GM21576 (cell line): ENCODE measurements around the gene L3MBTL4.
"Not testable (repeated sequence)": the region's sequence is repeated elsewhere in the genome, so short reads cannot be mapped to it uniquely, and the experiment has no call there.

Source experiments
- ATAC-seq: cut with Tn5 transposase; IDR thresholded peaks from one replicate; pipeline ENCODE4 v1.9.1; 2021; ENCODE audit warnings: mild to moderate bottlenecking, moderate library complexity; ENCODE audit not compliant: unreplicated experiment

L3MBTL4 gene

DNA sequence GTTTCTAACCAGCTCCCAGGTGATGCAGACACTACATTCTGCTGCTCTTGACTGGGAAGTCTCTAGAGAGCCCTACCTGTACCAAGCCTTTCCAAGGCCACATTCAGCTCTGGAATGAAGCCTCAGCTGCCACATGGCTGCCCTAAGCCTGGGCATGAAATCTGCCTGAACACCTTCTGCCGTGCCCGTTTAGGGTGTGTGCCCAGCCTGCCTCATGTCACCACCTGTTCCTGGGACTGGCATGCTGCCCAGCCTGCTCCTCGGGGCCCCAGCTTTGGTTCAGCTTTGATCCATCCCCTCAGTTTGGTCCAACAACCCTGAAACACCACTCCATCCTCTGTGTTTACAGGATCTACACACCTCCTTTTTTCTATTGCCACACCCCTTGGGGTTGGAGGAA is 210.9 kb downstream of the L3MBTL4 start:
- ATAC-seq, result no peak

DNA sequence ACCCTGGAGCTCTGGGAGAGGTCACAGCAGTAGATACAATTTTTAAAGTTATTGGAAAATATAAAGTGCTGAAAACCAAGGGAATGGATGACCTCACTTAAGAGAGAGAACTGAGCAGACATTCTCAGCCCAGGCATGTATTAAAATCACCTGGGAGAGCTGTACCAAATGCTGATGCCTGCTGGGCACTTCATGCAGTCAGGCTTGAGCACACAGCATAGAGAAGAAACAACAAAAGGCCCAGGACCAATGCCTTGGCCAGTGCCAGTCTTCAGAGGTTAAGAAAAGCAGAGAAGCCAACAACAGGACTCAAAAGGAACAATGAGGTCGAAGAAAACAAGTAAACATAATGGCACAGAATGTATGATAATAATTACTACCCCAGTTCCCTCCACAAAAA is 211.8 kb downstream of the L3MBTL4 start:
- no peak for ATAC-seq

DNA sequence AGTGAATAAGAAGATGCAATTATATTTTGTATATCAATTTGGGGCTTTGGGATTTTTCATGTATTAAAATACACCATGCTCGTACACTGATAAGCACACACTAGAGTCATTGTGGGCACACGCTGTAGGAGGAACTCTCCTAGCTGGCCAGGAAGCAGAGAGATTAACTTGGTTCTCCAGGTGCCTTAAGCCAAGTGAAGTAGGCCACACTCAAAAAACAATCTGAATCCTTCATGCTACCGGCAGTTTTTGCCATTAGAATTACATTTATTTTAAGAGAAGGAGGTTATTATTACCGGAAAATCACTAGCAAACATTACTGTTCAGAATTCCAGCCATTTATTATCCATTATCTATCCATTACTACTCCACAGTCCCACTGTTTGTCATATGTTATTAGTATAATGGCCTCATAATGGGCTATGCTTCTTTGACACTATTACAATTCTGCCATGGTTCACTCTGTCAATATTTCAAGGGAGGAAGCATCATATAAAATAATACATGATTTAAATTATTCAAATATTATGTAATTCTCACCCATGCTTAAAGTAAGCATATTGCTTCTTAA is 214.4 kb downstream of the L3MBTL4 start:
- ATAC-seq, result no peak

DNA sequence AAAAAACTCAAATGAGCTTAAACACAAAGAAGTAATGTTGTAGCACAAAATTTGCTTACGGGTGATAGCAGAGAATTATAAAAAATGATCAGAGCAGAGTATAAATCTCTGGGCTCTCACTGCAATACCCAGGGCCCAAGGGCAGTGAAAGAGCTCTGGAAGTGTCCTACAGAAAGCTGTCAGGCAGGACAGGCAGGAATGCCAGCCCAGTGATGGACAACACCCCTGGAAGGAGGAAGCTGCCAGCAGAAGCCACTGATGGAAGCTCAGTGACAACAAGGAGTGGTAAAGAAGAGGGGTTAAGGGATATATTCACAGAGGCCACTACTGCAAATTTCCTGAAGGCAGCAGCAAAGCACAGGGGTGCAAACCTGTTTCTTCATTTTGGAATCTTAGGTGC is 214.9 kb downstream of the L3MBTL4 start:
- ATAC-seq, result no peak

DNA sequence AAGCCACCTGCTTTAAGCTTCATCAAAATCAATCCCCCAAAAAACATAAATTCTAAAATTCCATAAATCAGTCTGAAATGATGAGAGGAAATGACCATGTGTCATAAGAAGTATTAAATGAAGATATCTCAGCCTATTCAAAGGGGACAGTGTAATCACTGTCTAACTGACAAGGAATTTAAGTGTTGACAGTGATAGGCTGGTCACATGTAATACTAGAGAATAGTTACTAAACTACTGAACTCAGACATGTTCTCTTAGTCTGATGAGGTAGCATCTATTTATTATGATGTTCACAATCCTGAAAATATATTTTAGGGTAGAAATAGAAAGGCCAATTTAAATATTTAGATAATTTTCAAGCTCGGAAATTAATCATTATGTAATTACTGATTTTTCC is 216.1 kb downstream of the L3MBTL4 start:
- no peak for ATAC-seq

DNA sequence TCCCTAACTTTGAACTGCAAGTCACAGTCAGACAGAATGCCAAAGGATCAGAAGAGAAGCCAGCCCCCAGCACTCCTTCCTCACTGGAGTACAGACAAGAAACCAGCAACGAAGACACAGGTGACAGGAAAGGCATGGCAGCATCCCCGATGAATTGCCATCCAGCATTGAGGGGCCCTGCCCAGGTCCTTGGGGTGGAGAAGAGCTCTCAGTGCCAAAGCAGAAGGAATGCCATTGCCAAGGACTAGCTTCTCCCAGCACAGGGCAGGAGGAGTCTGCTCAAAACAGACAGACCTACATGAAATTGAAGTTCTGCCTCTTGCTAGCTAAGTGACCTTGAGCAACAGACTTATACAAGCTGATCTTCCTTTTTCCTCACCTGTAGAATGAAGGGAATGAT is 220.1 kb downstream of the L3MBTL4 start:
- no peak for ATAC-seq

DNA sequence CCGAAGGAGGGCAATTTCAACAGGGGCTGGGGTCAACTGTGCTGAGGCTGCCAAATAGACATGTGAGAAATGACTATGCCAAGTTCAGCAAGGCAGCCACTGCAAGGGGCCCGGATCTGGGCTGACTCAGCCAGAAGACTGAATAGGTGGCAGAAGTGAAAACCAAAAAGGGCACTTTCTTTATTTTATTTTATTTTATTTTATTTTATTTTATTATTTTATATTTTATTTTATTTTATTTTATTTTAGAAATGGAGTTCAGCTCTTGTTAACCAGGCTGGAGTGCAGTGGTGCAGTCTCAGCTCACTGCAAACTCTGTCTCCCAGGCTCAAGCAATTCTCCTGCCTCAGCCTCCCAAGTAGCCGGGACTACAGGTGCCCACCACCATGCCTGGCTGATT is 228.9 kb downstream of the L3MBTL4 start:
- ATAC-seq, result not testable (repeated sequence)

DNA sequence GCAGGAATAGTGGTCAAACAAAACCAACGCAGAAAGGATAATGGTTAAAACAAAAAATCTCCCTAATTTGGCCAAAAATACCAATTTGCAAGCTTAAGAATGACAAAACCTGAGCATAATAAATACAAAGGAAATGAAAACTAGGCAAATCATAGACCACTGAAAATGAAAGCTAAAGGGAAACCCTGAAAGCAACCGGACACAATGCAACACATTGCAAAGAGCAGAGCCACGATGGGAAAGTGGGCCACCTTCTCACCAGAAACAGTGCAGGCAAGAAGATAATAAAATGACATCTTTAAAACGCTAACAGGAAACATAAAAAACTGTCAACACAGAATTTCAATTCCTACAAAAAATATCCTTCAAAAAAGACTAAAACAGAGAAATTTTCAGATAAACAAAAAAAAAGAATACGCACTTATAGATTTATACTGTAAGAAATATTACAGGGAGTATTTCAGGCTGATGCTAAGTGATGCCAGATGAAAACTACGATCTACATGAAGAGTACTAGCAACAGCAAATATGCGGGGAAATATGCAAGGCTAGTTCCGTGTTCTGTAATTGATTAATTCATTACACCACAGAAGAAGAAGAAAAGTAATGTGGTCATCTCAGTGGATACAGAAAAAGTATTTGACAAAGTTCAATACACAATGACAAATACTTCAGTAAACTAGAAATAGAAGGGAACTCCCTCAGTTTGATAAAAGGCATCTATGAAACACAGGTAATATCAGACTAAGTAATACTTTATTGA is 239.5 kb downstream of the L3MBTL4 start:
- no peak for ATAC-seq

DNA sequence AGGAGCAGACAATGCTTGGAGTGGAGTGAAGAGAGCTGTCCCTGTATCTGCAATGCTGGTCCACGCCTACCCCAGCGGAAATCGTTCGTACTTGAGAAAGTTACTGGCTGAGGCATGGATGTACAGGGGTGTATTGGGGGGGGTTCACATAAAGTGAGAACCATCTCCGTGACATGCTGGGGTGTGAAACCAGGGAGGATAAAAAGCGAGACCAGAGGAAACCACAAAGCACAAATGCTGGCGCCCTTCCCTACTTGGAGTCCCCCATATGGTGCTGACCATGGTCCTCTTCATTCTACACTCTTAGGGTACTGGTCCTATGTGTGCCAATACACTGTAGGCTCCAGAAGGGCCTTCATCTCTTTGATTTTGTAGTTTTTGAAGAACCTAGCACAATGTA is 244.1 kb downstream of the L3MBTL4 start:
- no peak for ATAC-seq

DNA sequence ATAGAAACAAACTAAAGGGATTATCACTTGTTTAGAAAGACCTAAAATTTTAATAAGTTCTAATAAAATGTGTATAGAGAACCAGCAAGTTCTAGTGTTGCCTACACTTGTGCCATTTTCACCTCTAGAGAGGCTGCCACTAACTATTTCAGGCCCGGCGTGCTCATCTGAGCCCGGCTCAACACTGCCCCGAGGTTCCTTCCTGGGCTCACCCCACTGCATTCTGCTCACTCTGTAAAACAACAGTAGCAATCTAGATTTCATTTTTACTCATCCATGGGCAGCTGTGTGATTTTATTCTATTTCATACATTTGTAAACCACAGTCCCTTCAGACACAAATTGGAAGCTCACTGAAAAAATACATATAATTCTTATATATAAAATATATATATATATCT is 253.2 kb downstream of the L3MBTL4 start:
- ATAC-seq, result no peak

DNA sequence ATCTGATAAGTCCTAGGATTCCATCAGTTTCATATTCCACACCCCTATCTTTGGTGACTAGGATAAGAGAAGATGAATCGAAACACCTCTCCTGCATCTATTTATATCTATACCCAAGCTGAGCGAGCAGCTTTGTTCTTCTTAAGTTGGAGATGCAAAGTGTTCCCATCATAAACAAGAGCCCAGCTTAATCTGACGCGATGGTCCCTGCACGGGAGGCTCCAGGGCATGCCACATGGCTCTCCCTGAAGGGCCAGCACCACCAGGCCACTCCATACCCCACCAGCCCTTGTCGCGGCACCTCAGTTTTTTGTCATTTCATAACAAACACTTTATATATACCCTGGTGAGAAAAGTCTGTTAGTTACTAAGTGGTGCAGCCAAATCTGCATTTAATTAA is 255.3 kb downstream of the L3MBTL4 start:
- no peak for ATAC-seq

DNA sequence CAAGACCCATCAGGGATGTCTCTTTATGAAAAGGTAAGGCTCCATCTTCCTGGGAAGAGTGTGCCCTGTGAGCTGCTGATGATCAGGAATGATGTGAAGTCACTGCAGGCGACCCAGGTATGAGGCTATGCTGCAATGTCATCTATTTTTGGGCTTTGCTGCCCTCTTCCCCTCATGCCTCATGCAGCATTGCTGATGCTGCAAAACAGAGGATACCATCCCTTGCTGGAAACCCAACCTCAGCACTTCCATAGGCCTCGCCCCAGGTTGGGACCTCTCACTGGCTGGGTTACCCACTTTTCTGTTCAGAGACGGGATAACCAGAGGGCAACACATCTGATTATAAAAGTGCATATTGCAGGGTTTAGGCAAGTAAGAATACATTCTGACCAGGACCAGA is 255.8 kb downstream of the L3MBTL4 start:
- no peak for ATAC-seq

DNA sequence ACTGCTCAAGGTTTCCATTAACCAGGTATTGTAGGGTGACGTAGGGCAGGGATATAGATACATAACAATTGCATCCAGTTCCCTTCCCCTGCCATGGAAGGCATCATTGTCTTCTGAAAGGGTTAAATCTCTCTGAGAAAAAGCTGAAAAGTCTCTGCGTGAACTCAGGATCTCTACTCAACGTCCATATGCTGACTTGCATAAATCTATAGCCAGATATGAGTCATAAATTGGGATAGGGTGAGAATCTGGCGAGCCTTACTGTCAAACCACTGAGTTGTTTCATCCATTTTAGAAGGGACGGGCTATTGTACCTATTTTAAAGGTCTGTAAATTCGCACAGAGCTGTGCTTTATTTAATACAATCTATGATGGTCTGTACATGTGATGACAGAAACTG is 258.3 kb downstream of the L3MBTL4 start:
- ATAC-seq, result no peak

DNA sequence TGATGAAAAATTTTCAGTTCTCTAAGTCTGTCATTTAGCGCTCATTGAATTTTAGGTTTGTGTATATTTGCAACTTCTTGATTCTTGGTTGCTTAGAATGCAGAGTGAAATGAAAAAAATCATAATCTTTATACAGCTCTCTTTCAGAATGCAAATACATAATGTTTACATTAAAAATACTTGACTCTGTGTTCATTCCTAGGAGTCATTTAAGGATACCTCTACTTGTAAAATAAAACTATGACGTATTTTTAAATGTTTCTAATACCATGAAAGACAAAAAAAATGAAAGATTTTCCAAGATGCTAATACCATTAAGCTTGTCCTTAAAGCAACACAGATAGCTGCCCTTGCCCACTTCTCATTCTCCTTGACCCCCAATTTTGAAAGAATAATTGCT is 259.0 kb downstream of the L3MBTL4 start:
- ATAC-seq, result no peak

DNA sequence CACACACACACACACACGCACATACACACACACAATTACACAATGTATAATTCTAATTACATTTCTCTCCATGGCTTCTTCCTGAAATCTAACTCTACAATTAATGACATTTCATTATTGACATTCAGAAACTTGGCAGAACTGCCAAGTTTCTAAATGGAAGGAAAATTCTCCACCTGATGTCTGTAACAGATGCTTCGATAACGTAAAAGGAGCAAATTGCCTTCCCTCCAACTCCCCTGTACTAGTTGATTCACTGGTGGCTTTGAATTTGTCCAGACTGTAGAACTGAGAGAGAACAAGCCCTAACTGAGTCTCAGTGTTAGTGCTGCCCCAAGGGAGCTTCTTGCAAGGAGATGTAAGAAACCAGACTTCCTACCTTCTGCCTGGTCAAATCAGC is 264.3 kb downstream of the L3MBTL4 start:
- no peak for ATAC-seq

DNA sequence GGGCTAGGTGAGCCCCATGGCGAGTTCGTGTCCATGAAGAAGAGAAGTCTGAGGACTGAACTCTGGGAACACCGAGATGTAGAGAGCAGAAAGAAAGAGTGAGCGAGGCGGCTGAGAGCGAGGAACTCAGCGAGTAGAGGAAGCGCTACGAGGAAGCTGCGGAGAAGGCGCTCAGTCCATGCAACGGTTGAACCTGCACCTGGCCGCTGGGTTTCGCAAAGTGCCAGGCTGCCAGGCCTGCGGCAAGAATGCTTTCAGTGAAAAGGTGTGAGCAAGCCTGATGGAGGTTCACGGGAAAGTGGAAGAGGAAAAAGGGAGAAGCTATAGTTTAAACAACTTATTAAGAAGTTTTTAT is 268.4 kb downstream of the L3MBTL4 start:
- no peak for ATAC-seq

DNA sequence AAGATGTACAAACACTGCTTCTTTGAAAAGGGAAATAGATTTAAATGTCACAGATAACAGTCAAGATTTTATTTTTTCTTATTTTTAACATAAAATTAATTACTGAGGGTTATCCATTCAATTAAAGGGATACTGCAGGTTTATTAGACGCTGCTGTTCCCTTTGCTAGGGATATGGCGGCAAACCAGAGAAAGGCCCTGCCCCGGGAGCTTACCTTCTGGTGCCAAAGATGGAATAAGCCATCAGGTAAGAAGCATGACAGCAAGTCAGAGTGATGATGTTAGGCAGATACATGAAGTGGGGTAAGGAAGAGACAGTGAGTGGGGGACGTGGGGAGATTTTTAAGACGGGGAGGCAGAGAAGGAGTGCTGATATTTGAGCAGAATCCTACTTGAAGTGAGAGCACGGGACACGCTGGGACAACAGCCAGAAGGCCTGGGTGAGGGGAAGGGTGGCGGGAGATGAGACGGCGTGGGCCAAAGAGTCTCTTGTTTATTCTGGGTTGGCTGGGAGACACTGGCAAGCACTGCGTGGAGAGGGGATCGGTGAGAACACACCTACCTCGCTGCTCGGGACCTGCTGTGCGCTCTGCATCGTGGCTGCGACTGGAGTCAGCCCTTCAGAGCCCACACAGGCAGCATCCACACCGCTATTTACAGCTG is 268.9 kb downstream of the L3MBTL4 start:
- no peak for ATAC-seq

DNA sequence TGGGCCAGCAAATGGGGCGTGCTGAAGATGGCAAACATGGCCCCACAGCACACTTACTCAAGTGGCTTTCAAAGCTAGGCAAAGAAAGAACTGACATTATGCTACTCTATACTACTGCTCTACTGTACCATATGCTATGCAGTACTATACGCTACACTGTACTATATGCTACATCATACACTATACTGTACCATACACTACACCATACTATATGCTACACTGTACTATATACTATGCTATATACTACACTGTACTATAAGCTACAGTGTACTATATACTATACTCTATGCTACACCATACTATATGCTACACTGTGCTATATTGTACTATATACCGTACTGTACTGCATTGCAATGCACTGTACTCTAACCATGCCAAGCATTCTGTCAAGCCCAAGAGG is 275.7 kb downstream of the L3MBTL4 start:
- no peak for ATAC-seq

DNA sequence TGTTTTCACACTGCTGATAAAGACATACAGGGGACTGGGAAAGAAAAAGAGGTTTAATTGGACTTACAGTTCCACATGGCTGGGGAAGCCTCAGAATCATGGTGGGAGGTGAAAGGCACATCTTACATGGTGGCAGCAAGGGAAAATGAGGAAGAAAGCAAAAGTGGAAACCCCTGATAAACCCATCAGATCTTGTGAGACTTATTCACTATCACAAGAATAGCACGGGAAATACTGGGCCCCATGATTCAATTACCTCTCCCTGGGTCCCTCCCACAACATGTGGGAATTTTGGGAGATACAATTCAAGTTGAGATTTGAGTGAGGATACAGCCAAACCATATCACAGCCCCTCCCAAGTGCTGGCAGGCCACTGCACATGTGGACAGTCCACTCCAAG is 278.8 kb downstream of the L3MBTL4 start:
- ATAC-seq, result not testable (repeated sequence)

DNA sequence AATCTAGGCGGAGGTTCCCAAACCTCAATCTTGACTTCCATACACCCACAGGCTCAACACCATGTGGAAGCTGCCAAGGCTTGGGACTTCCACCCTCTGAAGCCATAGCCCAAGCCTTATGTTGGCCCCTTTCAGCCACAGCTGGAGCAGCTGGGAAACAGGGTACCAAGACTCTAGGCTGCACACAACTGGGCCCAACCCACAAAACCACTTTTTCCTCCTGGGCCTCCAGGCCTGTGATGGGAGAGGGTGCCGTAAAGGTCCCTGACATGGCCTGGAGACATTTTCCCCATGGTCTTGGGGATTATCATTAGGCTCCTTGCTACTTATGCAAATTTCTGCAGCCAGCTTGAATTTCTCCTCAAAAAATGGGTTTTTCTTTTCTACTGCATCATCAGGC is 279.7 kb downstream of the L3MBTL4 start:
- ATAC-seq, result not testable (repeated sequence)

DNA sequence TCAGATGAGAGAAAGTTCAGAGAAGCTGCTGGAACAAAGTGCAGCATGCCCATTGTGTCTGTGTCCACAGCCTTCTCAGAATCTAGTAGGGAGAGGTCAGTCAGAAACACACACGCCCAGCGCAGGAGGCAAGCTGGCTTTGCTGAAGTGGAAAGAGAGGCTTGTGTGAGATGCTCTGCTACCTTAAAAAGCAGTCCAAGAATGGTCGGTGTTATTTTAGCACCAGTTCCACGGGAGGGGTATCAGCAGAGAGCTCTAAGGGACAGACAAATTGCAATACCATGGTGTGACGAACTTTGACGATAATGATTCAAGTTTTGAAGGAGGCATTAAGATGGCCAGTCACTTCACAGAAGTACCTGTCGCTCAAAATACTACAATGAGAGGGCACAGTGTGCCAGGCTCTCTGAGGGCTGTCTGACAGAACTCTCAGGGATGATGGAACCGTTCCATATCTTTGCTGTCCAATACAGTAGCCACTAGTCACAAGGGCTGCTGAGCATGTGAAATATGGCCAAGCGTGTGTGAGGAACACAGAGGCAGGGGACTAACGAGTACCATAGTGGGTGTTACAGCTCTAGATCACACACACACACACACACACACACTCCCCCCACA is 281.9 kb downstream of the L3MBTL4 start:
- no peak for ATAC-seq

DNA sequence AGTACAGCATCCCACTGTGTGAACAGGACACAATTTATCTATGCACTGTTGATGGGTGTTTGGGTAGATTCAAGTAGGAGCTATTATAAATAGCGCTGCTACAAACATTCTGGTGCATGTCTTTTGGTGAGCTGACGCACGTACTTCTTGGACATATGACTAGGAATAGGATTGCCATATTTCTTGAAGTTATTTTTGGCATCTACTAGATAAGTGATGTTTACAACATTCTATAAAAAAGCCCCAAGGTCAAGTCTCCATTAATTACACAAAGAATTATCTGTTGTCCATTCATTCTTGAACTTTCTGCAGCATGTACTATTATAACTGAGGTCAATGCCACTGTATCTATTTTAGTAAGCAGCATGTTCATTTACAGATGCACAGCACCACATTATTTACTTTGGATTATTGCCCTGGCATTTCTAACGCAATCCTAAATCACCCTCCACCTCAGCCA is 293.9 kb downstream of the L3MBTL4 start:
- ATAC-seq, result no peak
